ENCODE results near the gene PCDH9. TPM values are rescaled to one million over a fixed set of nuclear protein-coding genes. Genes with fewer than 3 reads are reported as not detected.

PCDH9 gene
- polyA plus RNA-seq, 1 of the 3 experiments (the other 2 are of a cell fraction): 1.3 TPM

- TF ChIP-seq, protein P1, sequence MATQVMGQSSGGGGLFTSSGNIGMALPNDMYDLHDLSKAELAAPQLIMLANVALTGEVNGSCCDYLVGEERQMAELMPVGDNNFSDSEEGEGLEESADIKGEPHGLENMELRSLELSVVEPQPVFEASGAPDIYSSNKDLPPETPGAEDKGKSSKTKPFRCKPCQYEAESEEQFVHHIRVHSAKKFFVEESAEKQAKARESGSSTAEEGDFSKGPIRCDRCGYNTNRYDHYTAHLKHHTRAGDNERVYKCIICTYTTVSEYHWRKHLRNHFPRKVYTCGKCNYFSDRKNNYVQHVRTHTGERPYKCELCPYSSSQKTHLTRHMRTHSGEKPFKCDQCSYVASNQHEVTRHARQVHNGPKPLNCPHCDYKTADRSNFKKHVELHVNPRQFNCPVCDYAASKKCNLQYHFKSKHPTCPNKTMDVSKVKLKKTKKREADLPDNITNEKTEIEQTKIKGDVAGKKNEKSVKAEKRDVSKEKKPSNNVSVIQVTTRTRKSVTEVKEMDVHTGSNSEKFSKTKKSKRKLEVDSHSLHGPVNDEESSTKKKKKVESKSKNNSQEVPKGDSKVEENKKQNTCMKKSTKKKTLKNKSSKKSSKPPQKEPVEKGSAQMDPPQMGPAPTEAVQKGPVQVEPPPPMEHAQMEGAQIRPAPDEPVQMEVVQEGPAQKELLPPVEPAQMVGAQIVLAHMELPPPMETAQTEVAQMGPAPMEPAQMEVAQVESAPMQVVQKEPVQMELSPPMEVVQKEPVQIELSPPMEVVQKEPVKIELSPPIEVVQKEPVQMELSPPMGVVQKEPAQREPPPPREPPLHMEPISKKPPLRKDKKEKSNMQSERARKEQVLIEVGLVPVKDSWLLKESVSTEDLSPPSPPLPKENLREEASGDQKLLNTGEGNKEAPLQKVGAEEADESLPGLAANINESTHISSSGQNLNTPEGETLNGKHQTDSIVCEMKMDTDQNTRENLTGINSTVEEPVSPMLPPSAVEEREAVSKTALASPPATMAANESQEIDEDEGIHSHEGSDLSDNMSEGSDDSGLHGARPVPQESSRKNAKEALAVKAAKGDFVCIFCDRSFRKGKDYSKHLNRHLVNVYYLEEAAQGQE (IDR thresholded peaks at IDR 0.05; ENCODE audit: low read depth, low read length): no peak
Observed at GRCh38 chr13:66578305-66578704, 651.8 kb downstream of the PCDH9 start (continued).

DNA sequence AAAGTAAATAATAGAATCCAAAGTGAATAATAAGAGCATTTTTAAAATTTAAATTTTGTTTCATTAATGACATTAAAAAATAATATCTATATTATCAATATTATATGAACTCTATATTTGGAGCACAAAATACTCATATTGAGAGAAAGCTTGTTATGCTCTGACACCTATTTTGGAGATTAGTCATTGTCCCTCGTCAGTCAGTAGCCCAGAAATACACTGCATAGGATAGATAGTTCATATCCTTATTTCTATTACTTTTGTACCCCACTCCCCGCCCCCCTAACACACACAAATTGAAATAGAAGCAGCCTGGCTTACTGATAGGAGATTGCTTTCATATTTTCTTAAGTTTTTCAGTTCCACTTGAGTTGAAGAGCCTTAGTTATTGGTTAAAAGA is 652.8 kb downstream of the PCDH9 start:
- no peak for DNase-seq
- Histone ChIP-seq H3F3A (replicated peaks; ENCODE audit: insufficient read depth) (no peaks in the 10 kb centered on the region), H3K9me3 (no peaks in the 10 kb centered on the region; the same call in 1 of the 2 replicates), H4K20me1 (ENCODE audit: insufficient read depth) (no peaks in the 10 kb centered on the region), H3K4me2 (no peak overlapping the region), H3K9ac (no peak overlapping the region), H3K36me3 (replicated peaks in 1 of 2; ENCODE audit: control insufficient read depth in 1 of 2, insufficient read depth in 2 of 2, low read length in 1 of 2) (no peaks in the 10 kb centered on the region), H3K27ac (ENCODE audit: low read depth in 2 of 2, low read length in 1 of 2) (no peak overlapping the region), H3K4me1 (ENCODE audit: control insufficient read depth in 1 of 2, insufficient read depth in 2 of 2, low read depth in 1 of 2, low read length in 1 of 2) (no peaks in the 10 kb centered on the region), H2AFZ (ENCODE audit: low read depth) (no peak overlapping the region), H3K27me3 (ENCODE audit: insufficient read depth) (no peaks in the 10 kb centered on the region), H3K9me2 (no peaks in the 10 kb centered on the region), H3K79me2 (ENCODE audit: insufficient read depth) (no peaks in the 10 kb centered on the region), H3K4me3 (ENCODE audit: low read depth in 2 of 2, low read length in 1 of 2) (no peak overlapping the region)
- POLR2A ChIA-PET: no interaction called here
- WGBS (ENCODE audit: low lambda C conversion rate): 85% methylated on average over 2 of the region's 2 CpGs
- TF ChIP-seq ELF1 (IDR thresholded peaks at IDR 0.05) (no peak), RCOR1 (IDR thresholded peaks at IDR 0.05; ENCODE audit: low read length) (no peak), MXI1 (IDR thresholded peaks at IDR 0.05; ENCODE audit: low read depth, low read length) (no peak), CHD2 (IDR thresholded peaks at IDR 0.05; ENCODE audit: low read length, partially characterized antibody) (no peak), GATA2 (CRISPR knock-in tag; IDR thresholded peaks at IDR 0.05) (no peak), MAX (IDR thresholded peaks at IDR 0.05; ENCODE audit: low read depth) (no peak), USF1 (IDR thresholded peaks at IDR 0.05; ENCODE audit: borderline replicate concordance, low read depth) (no peak), FOXJ3 (CRISPR knock-in tag; IDR thresholded peaks at IDR 0.05) (no peak), NFIC (IDR thresholded peaks at IDR 0.05; ENCODE audit: borderline replicate concordance) (no peak), USF2 (IDR thresholded peaks at IDR 0.05; ENCODE audit: borderline replicate concordance, low read depth, low read length) (no peak), TAF1 (IDR thresholded peaks at IDR 0.05; ENCODE audit: borderline replicate concordance, low read depth, low read length) (no peak), POLR2AphosphoS5 (IDR thresholded peaks at IDR 0.05; ENCODE audit: low read depth, low read length) (no peak), JUND (IDR thresholded peaks at IDR 0.05) (no peak), TEAD4 (IDR thresholded peaks at IDR 0.05; ENCODE audit: borderline replicate concordance, insufficient read depth) (no peak), IRF3 (IDR thresholded peaks at IDR 0.05; ENCODE audit: low read depth, low read length) (no peak), YY1 (IDR thresholded peaks at IDR 0.05; ENCODE audit: low read depth) (no peak), TCF12 (IDR thresholded peaks at IDR 0.05) (no peak)
- TF ChIP-seq, protein P1 (IDR thresholded peaks at IDR 0.05; ENCODE audit: low read depth, low read length): no peak
- CTCF ChIA-PET: interaction anchor here (1.1 kb wide), 1 partner anchor 12 kb away, joined by 4 read pairs; no protein-coding TSS in a partner anchor

All from SK-N-SH (cell line).